HG02884 (cell line): ENCODE results near the gene MISP.
"Not testable (repeated sequence)": the region's sequence is repeated elsewhere in the genome, so short reads cannot be mapped to it uniquely, and the experiment has no call there.

ENCODE experiments used
- ATAC-seq: cut with Tn5 transposase; IDR thresholded peaks from one replicate; pipeline ENCODE4 v1.9.1; 2021; ENCODE audit warnings: mild to moderate bottlenecking, moderate library complexity; ENCODE audit not compliant: unreplicated experiment

Gene MISP

GRCh38 chr19:750640-751423, at the start of gene MISP:
Gene MISP (plus strand): TSS chr19:751112. CDS start chr19:756947, 5,835 bp downstream.
- no peak for ATAC-seq

GRCh38 chr19:702847-703246, 48.1 kb upstream of the MISP start:
- ATAC-seq, result not testable (repeated sequence)

- no peak for ATAC-seq
Observed at GRCh38 chr19:703329-703650, 47.6 kb upstream of the MISP start.

DNA sequence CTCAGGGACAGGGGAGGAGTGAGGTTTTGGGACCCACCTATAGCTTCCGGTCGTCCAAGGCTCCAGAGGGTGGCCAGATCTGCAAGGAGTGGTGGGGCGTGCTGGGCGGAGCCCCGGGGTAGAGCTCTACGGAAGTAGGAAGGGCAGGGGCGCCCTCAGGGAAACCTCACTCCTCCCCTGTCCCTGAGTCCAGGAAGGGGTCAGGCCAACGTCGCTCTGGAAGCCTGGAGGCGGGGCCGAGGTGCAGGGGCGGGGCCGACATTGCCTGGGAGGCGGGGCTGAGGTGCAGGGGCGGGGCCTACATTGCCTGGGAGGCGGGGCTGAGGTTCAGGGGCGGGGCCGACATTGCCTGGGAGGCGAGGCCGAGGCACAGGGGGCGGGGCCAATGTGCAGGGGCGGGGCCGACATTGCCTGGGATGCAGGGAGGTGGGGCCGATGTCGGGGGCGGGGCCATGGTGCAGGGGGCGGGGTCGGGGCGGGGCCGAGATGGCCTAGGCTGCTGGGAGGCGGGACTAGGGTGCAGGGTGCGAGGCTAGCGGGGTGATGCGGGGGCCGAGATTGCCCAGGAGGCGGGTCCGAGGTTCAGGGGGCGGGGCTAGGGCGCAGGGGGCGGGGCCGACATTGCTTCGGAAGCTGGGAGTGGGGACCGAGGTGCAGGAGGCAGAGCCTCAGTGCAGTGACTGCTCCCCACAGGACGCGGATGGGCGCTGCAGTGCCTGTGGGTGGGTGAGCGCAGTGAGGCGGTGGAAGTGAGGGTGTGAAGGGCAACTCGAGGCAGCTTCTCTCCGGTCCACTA, 47.1 kb upstream of the MISP start:
- no peak for ATAC-seq

DNA sequence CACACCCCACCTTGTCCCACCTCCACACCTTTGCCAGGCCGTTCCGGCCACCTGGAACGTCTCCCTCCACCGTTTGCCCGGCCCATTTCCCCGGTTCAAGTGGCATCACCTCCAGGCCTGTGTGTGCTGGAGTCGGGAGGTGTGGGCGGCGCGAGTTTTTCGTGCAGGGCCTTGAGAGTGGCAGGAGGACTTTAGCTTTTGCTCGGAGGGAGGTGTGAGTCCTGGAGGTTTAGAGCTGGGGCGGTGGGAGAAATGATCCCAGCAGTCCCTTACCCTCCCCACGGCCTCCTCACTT, 46.5 kb upstream of the MISP start:
- ATAC-seq, result no peak

- ATAC-seq, result no peak
Observed at GRCh38 chr19:708154-709143, 42.5 kb upstream of the MISP start, which contains the start of gene PALM. Gene PALM (plus strand): TSS chr19:708935. CDS start chr19:709147, 212 bp downstream.

GRCh38 chr19:709196-709964, 41.5 kb upstream of the MISP start:
- ATAC-seq, result no peak

DNA sequence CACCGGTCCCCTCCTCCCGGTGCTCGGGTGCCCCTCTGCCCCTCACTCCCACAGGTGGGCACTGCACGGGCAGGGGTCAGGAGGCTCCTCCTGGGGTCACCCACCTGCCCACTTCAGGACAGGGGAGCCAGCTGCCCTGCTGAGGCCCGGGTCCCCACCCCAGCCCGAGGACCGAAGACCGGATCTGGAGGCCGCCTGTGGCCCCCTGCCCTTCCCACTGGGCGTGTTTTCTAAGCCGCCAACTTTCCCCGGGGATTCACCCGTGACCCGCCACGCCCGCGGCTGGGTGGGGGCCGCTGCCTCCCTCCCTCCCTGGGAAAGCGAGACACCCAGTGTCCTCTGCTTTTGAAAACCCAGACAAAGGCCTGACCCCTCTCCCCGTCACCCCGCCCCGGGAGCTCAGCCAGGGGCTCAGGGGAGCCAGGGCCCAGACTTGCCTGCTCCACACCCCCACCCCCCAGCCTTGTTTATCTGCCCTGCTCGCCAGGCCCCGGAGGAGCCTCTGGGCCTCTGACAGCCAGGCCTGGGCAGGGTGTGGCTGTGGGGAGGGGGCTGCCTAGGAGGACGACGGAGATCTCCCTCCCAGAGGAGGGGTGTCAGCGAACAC, 40.8 kb upstream of the MISP start:
- no peak for ATAC-seq

- no peak for ATAC-seq
Observed at GRCh38 chr19:710767-711166, 40.1 kb upstream of the MISP start.

GRCh38 chr19:711254-711653, 39.7 kb upstream of the MISP start:
- ATAC-seq, result no peak

- no peak for ATAC-seq
Observed at GRCh38 chr19:715347-715746, 35.6 kb upstream of the MISP start.

DNA sequence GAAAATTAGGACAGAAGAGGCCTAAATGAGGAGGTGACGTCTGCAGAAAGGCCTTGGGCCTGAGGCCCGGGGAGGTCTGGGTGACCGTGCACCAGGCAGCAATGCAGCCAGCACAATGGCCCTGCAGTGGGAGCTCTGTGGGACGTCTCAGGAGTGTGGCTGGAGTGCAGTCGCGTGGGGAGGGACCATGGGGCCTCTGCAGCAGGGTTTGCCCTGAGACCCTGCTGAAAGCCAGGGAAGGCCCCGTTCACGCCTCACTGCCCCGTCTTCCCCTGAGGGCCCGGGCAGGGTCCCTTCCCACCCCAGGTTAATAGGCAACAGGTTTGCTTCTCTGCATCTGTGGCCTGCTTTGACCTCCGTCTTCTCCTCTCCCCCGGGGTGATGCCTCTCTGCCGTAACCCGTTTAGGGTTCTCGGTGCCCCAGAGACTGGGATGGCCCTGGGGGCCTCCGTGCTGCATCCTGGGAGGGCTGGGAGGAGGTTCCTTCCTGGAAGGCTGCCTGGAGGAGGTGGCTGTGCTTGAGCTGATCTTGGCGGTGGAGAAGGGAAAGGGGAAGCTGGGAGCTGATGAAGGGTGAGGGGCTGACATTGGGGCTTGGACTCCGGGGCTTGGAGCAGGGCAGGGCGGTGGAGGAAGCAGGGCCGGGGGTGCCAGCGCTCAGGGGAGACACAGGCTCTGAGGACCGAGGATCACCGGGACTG, 32.5 kb upstream of the MISP start:
- ATAC-seq, result no peak

GRCh38 chr19:718991-719512, 31.9 kb upstream of the MISP start:
- no peak for ATAC-seq

- ATAC-seq, result no peak
Observed at GRCh38 chr19:719636-720344, 31.1 kb upstream of the MISP start.

GRCh38 chr19:720345-721160, 30.4 kb upstream of the MISP start:
- no peak for ATAC-seq

DNA sequence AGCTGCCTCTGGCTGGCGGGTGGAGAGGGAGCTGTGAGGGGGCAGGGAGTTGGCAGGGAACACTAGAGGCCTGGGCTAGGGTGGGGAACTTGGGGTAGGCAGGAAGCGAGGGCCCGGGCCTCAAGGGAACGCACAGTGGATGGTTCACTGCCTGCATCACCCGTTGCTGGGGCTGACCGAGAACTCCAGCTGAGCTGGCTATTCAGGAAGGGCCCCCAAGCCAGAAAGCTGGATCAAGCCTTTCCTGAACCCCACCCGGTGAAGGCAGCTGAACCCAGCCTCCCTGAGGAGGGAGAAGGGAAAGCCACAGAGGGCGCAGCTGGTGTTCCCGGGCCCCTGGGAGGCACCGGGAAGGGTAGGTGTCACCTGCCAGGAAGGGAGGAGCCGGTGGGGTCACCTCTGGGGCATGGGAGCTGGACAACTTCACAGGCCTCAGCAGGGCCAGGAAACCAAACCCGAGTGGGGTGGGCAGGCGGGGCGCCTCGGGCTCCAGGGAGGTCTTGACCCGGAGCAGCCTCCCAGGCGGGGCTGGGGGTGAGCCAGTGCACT, 28.3 kb upstream of the MISP start:
- ATAC-seq, result no peak

- ATAC-seq, result no peak
Observed at GRCh38 chr19:723247-723646, 27.7 kb upstream of the MISP start.
